Stimulated activated CD4-positive, alpha-beta T cell treated with anti-CD3 and anti-CD28 coated beads, TNF-alpha, amount 100 ng/mL, for 1 hour (primary cell): Measurements from ENCODE around the gene DHX30.
"Not testable (repeated sequence)": the region's sequence is repeated elsewhere in the genome, so short reads cannot be mapped to it uniquely, and the experiment has no call there.

Source experiments
- DNase-seq, 3 donors: peaks; one replicate each; pipeline ENCODE4 v3.0.0-alpha.2; 2020; ENCODE audit warnings: low read depth in 3 of 3, low spot score in 1 of 3

Gene DHX30

DNA sequence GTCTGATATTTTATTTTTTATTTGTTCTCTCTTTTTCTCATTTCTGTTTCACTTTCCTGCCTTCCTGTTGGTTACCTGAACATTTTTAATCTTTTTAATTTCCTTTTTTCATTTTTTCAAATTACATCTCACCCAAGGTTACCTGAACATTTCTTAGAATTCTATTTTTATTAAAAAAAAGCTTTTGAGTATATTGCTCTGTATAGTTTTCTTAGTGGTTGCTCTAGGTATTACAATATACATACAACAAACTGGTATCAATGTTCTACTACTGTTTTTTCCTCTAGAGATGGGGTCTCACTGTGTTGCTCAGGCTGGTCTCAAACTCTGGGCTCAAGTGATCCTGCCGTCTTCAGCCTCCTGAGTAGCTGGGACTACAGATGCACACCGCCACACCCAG, 79.4 kb downstream of the DHX30 start:
- DNase-seq, result no peak

DNA sequence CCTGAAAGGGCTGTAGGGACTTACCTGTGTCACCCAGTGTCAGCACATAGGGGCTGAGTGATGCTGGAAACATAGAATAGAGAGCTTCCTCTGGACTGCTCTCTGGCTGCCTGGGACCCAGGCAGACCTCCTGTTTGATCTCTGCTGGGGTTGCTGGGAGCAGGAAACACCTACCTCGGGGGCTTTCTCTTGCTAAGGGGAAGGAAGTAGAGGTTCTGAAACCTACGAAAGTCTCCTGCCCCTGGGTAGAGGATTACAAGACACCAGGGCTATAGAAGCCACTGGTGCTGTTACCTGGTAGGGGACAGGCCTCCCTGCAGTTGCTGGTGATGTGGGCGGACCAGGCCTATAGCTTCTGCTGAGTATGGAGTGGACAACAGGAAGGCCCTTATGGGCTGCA, 81.7 kb downstream of the DHX30 start:
- no peak for DNase-seq

DNA sequence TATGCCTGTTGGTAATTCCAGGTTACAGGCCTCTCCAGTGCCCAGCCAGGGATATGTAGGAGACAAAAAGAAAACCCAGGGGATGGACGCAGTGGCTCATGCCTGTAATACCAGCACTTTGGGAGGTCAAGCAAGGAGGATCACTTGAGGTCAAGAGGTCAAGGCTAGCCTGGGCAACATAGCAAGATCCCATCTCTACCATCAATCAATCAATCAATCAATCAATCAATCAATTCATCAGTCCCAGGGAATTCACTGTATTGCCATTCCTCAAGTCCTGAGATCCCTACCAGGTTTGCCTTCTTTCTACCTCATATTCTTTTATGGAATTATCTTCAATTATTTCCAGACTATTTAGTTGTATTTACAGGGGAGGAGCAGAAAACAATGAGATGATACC, 82.2 kb downstream of the DHX30 start:
- DNase-seq, result no peak

DNA sequence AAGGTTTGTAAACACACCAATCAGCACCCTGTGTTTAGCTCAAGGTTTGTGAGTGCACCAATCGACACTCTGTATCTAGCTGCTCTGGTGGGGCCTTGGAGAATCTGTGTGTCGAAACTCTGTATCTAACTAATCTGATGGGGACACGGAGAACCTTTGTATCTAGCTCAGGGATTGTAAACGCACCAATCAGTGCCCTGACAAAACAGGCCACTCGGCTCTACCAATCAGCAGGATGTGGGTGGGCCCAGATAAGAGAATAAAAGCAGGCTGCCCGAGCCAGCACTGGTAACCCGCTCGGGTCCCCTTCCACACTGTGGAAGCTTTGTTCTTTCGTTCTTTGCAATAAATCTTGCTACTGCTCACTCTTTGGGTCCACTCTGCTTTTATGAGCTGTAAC, 85.1 kb downstream of the DHX30 start:
- DNase-seq, result not testable (repeated sequence)

DNA sequence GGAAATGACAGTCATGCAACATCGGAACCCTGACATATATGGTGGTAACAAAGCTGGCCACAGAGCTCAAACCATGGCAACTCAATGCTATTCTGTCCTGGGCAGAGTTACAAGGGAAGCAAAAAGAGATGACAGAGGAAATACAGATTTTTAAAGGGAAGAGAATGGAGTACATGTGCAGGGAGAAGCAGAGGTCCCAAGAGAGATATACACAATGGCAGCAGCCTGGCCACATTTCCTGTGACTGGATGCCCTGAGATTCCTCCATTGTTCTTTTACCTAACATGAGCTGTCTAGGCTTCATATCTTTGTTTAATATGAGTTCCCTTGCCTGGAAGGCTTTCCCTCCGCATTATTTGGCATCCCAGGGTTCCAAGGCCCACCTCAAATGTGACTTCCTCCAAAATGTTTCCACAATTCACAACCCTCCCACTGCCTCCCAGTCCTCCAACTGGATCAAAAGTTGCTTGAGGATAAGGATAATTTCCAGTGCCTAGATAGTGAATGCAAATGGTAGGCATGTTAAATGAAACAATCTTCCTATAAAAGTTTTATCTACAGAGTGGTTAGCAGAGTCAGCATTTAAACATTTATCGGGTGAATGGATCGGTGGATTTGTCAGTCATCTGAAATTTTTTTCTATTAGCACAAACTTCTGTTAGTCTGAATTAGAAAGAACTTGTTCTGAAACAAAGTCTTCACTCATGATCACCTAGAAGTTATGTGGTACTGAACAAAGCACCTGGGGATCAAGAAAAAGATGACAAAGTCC, 86.2 kb downstream of the DHX30 start:
- no peak for DNase-seq

DNA sequence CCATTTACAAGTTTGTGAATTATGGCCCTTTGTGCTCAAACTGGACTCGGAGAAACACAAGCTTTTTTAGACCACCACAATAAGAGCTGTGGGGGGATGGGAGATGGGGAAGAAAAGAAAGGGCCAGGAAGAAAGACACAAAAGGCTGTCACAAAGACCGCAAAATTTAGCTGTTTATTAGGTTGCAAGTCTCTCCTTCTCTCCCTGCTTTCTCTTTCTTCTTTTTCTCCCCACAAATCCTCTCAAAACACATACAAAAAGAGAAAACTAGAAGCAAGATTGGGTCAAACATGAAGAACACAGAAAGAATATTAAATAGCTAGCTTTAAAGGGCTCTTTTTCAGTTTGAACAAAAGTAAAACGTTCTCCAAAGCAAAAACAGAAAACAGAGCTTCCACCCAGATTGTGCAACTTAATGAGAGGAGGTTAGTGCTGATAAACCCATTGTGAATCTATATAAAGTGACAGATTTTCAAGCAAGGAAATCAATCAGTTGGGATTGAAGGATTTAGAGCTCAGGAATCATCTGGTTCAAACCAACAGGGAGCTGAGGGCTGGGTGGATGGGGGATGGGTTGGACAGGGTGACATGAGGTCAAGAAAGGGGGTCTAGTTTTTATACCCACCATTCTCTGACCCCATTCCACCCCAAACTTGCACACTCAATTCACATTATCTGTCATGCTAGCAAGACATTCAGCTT, 87.3 kb downstream of the DHX30 start:
- no peak for DNase-seq

DNA sequence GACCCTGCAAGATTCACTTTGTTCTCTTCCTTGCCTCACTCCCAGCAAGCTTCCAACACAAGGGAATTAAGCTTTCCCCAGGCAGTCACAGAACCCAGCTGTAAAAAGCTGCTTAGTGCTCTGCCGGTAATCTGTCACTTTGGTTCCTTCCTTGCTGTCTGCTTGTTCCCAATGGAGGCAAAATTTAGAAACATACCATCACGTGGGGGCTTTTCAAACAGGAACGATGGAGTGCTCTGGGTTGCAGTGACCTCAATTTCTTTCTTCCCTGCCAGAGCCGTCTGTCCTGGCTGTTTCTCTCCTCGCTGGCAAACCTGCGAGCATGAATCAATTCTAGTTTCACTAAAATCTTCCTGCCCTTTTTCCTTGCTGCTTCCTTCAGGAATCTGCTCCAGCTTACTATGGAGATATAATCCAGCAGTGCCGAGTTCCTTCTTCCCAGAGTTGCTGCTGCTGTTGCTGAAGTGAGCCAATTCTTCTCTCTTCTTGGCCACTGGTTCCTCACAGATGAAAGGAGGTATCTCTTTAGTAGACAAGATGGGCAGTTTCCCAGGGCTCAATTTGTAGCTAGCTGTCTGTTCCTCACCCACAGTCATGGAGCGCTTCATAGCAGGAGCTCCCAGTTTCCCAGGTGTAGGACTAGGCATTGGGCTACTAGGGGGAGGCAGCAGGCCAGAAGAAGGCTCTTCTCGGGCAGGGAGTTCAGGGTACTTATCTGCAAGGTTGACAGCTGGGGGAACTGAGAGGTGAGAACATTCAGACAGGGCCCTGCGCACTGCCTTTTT, 88.1 kb downstream of the DHX30 start:
- DNase-seq, result no peak

DNA sequence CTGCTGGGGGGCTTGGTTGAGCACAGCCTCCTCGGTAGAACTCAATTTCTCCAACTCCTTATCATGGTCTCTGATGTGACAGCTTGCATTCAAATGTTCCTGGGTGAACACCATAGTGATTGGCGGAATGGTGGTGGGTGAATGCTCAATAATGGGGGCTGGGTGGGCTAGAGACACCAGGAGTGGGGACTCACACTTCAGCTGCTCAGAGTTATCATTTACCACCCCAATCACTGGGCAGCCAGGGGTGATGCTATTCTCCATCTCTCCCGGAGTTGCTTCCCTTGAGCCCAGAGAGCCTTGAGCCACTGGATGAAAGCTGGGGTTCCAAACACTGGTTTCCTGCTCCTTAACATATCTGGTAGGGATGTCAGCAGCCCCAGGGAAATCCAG, 88.7 kb downstream of the DHX30 start:
- no peak for DNase-seq

DNA sequence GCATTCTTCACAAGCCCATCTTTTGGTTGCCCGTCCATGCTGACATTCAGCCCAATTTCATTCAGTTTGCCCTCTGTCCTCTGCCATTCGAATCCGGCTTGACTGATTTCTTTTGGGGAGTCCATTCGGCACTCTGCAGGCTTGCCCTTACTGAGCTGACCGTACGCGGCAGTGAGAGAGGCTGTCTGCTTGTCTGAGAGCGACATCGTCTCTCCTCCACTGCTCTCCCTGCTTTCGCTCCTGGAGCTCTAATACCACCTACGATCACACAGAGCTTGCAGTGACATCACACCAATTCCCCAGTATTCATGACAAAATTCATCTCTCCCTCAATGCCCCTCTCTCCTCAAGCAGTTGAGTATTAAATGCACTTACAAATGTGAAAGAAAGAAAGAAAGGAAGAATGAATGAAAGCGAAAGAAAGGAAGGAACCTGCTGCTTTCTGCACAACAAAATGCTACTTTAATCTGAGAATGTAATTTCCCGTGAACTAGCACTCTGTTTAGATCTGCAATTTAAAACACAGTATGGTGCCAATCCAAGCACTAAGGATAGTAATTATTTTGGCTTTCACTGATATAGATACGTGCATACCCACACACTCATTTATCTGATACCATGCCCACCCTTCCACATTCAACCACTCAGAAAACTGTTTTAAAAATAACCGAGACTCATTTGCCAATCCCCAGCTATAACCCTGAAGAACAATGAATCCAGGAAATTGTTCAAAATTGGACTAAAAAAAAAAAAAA, 89.5 kb downstream of the DHX30 start:
- no peak for DNase-seq

DNA sequence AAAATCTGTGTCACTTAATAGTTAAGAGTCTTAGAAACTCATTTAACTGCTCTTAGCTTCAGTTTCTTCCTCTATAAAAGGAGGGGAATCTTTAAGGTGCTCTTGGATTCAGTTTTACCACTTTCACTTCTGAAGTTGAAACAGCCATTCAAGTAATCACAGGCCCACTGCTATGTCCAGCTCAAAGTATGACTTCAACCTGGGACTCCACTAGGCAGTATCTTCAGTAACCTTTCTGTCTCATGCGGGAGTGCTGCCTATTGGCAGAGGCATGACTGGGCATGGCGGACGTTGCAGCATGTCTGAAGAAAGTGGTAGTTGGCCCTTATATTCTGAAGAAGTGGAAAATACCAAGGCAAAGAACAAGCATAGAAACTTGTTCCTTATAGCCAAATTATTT, 92.3 kb downstream of the DHX30 start:
- DNase-seq, result no peak

DNA sequence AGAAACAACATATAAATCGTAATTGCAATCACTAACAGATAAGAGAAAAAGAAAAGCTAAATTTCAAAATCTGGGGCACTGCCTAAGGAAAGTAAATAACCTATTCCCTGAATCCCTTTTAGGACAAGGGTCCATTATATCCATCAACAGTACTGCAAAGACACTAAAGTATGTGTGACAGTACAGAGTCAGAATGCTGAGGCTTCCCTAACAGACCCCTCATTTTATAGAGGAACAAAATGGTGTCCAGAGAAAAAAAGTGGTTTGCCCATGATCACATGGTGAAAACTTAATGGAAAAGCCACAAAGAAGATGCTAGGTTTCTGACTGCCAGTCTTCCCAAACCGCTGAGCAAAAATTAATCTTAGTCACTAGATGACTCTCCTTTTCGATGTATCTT, 93.8 kb downstream of the DHX30 start:
- no peak for DNase-seq

DNA sequence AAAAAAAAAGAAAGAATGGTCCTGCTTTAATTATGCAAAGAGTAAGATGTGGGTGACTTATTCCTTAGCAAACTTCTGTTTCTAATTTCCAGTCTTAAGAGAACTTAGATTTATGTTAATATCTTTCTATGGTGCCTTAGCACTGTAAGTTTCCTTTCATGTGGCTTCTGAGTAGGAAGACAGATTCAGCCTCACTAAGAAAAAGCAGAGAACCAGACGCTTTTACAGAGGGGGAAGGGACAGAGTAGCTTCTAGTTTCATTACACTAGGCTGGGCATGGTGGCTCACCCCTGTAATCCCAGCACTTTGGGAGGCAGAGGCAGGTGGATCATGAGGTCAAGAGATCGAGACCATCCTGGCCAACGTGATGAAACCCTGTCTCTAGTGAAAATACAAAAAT, 95.0 kb downstream of the DHX30 start:
- DNase-seq, result no peak

DNA sequence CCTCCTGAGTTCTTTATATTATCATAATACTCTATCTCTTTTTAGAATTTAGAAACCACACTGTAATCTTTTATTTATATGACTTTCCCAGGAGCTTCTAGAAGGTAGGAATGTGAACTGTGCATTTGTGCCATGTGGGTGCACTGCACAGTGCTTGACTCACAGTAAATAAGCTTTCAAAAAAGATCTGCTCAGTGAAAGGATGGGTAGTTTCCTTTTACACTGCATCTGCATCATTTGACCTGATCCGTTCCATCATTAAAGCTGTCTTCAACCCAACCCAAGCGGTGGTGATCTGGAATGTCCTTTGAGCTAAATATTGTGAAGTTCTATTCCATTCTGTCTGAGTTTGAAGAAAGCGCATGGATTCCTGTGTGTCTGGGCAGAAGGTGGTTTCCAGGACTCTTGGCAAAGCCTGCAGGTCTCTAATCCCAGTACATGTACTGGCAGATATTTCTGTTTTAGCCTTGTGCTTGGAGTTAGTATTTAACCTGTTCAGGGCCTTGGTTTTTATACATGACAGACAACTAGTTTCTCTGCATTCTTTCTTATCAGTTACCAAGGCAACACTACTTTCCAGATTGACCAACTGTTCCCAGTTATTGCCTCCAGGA, 96.7 kb downstream of the DHX30 start:
- no peak for DNase-seq
